ENCODE measurements around the gene QSOX2.

GRCh38 chr9:136251264-136252115 lies 5.9 kb upstream of the QSOX2 start:
- TF ChIP-seq POLR2A (IDR thresholded peaks at IDR 0.05), result no peak
- no peak for TF ChIP-seq CTCF (IDR thresholded peaks at IDR 0.05)

All from stomach (tissue), 4 donors.